ENCODE data around the gene LIN28B. TPM values are rescaled to one million over a fixed set of nuclear protein-coding genes. Genes with fewer than 3 reads are reported as not detected.

LIN28B gene
- total and polyA plus RNA-seq, 7 donors = not detected

DNA sequence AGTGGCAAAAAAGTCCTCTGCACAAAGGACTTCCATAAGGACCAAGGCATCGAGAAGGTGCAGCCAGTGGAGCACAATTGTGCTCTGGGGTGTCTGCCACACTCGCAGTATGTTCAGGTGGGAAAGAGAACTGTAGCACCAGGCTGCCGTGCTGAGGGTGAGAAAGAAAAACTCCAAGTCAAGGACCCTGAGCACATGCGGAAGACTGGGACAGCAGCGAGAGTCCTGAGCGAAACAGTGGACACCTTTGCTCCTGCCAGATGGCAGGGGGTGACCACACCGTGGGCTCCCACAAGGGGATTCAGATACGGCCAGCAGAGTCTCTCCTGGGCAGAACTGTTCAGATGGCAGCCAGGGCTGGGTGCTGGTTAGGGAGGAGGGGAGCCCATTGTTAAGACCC, 149.4 kb downstream of the LIN28B start:
- Histone ChIP-seq H3K27me3 (ENCODE audit: insufficient read depth in 3 of 3, low read length in 2 of 3) (no peaks in the 10 kb centered on the region), H3K4me1 (peaks cover 25% of the 10 kb centered on the region), H3K4me3 (no peak overlapping the region), H3K27ac (peak overlapping the region; percentile 25), H3K36me3 (ENCODE audit: insufficient read depth in 1 of 2, low read depth in 1 of 2) (peaks cover 3 to 49% of the 10 kb centered on the region in 2 donors), H3K9me3 (no peaks in the 10 kb centered on the region)
- ATAC-seq = no peak
- WGBS, 3 donors = 87 to 93% (median 89%) methylated on average over 8 of the region's 8 CpGs
- DNase-seq = no peak
- intact Hi-C loops (cut with DNase I) = no loop called here
- no peak for TF ChIP-seq CTCF (IDR thresholded peaks at IDR 0.05)

DNA sequence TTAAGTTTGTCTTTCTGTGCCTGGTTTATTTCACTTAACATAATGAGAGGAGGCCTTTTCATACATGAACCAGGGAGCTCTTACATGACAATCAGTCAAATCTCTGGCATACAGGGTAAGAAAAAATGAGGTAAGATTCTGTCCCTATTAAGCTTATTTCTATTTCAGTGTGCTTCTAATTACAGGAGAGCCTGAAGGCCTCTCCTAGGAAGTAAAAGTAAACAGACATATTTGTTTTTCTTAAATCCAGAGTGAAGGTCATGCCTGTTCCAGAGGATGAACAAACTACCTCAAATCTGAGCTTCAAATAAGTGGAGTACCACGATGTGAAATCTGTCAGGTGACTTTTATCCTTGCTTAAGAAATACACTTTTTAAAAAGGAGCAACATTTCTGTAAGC, 150.3 kb downstream of the LIN28B start:
- H3K9me3 ChIP-seq = no peaks in the 10 kb centered on the region
- DNase-seq (no peak), ATAC-seq (no peak)
- peaks cover 18% of the 10 kb centered on the region for H3K4me1 ChIP-seq
- H3K4me3 ChIP-seq = no peak overlapping the region
- H3K36me3 ChIP-seq (ENCODE audit: insufficient read depth in 1 of 2, low read depth in 1 of 2) = peaks cover 7 to 58% of the 10 kb centered on the region in 2 donors
- 58 to 91% (median 85%) methylated on average over 1 of the region's 1 CpG for WGBS, 3 donors
- TF ChIP-seq CTCF (IDR thresholded peaks at IDR 0.05) = no peak
- intact Hi-C loops (cut with DNase I) = no loop called here
- H3K27me3 ChIP-seq (ENCODE audit: insufficient read depth in 3 of 3, low read length in 2 of 3) = no peaks in the 10 kb centered on the region
- peak overlapping the region; percentile 17 for H3K27ac ChIP-seq

GRCh38 chr6:105108631-105109262, 151.8 kb downstream of the LIN28B start:
- DNase-seq (no peak), ATAC-seq (peak; percentile 34 to 56 (median 39))
- Histone ChIP-seq H3K27ac (peak overlapping the region; percentile 51), H3K36me3 (ENCODE audit: insufficient read depth in 1 of 2, low read depth in 1 of 2) (peaks cover 7 to 69% of the 10 kb centered on the region in 2 donors), H3K4me1 (peaks cover 18% of the 10 kb centered on the region), H3K4me3 (no peak overlapping the region), H3K27me3 (ENCODE audit: insufficient read depth in 3 of 3, low read length in 2 of 3) (no peaks in the 10 kb centered on the region), H3K9me3 (no peaks in the 10 kb centered on the region)
- intact Hi-C loops (cut with DNase I) = no loop called here
- WGBS, 3 donors = 66 to 89% (median 73%) methylated on average over 7 of the region's 7 CpGs
- TF ChIP-seq CTCF (IDR thresholded peaks at IDR 0.05) = no peak

DNA sequence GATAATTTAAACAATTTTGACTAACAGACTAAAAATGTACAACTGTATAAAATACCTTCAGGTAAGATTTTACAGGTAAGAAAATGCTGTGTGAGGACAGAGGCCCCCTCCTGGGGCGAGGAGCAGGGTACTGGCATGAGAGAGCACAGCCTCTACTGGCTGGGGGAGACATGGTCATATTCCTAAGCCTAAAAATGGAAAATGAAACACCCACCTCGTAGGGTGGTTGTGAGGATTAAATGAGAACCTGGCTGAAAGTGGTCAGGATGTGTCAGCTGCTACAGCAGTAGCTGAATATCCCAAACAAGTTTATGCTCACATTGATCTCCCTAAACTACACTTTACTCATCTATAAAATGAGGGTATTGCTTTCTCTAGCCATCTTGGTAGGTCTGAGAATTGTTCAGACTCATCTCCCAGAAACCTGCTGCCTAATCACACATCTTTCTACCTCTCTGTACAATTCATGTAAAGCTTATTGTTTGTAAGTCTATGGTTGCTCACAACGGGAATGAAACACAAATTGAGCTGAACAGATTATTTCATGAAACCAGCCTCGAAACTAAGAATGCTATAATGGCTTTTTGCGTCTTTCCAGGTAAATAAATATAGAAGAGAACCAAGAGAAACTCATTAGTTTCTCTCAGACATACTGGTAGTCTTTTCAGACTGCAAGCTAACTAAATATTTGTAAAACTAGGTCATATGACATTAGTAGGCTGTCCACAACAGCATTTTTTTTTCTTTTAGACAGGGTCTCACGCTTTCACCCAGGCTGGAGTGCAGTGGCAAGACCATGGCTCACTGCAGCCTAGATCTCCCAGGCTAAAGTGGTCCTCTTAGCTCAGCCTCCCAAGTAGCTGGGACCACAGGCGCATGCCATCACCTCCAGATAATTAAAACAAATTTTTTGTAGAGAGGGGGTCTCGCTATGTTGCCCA, 153.3 kb downstream of the LIN28B start:
- no peaks in the 10 kb centered on the region for H3K27me3 ChIP-seq (ENCODE audit: insufficient read depth in 3 of 3, low read length in 2 of 3)
- ATAC-seq (peak in 1 of 4 donors; percentile 56), DNase-seq (no peak)
- H3K4me3 ChIP-seq = no peak overlapping the region
- H3K9me3 ChIP-seq = no peaks in the 10 kb centered on the region
- intact Hi-C loops (cut with DNase I) = no loop called here
- no peak for TF ChIP-seq CTCF (IDR thresholded peaks at IDR 0.05)
- WGBS, 3 donors = 67 to 79% (median 69%) methylated on average over 8 of the region's 8 CpGs
- H3K36me3 ChIP-seq (ENCODE audit: insufficient read depth in 1 of 2, low read depth in 1 of 2) = peaks cover 7 to 78% of the 10 kb centered on the region in 2 donors
- peaks cover 22% of the 10 kb centered on the region for H3K4me1 ChIP-seq
- H3K27ac ChIP-seq = peak overlapping the region; percentile 56

Data from psoas muscle (tissue), 8 donors.